ENCODE results near the gene AMPH.

The AMPH gene

DNA sequence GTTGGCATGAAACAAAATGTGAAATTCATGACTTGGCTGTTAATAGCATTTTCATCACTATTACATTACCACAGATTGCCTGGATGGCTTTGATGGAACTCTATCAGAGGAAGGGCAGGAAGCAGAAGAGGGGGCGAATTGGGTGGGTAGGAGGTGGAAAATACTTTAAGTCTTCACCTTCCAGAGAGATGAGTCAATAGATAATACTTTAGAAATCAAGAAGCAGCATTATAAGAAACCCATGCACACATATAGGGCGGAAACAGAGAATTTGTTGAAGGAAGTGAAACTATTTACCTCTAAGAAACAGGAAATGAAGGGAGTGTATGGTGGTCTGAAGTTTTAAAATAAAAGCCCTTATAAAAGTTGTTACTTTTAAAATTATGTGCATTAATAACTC is 205.7 kb downstream of the AMPH start:
- TF ChIP-seq TAF1 (IDR thresholded peaks at IDR 0.05; ENCODE audit: borderline replicate concordance, insufficient read depth, low read length) (no peak), FOXP2 (optimal IDR thresholded peaks at IDR 0.05; ENCODE audit: borderline replicate concordance, extremely low read depth, extremely low read length, insufficient read depth) (no peak), POLR2AphosphoS5 (IDR thresholded peaks at IDR 0.05; ENCODE audit: low read depth, low read length) (no peak), SIN3A (IDR thresholded peaks at IDR 0.05; ENCODE audit: borderline replicate concordance, insufficient read depth, low read length) (no peak)
- TF ChIP-seq, protein P1, sequence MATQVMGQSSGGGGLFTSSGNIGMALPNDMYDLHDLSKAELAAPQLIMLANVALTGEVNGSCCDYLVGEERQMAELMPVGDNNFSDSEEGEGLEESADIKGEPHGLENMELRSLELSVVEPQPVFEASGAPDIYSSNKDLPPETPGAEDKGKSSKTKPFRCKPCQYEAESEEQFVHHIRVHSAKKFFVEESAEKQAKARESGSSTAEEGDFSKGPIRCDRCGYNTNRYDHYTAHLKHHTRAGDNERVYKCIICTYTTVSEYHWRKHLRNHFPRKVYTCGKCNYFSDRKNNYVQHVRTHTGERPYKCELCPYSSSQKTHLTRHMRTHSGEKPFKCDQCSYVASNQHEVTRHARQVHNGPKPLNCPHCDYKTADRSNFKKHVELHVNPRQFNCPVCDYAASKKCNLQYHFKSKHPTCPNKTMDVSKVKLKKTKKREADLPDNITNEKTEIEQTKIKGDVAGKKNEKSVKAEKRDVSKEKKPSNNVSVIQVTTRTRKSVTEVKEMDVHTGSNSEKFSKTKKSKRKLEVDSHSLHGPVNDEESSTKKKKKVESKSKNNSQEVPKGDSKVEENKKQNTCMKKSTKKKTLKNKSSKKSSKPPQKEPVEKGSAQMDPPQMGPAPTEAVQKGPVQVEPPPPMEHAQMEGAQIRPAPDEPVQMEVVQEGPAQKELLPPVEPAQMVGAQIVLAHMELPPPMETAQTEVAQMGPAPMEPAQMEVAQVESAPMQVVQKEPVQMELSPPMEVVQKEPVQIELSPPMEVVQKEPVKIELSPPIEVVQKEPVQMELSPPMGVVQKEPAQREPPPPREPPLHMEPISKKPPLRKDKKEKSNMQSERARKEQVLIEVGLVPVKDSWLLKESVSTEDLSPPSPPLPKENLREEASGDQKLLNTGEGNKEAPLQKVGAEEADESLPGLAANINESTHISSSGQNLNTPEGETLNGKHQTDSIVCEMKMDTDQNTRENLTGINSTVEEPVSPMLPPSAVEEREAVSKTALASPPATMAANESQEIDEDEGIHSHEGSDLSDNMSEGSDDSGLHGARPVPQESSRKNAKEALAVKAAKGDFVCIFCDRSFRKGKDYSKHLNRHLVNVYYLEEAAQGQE (IDR thresholded peaks at IDR 0.05; ENCODE audit: insufficient read depth in 1 of 2, low read depth in 2 of 2, low read length in 2 of 2) = no peak

DNA sequence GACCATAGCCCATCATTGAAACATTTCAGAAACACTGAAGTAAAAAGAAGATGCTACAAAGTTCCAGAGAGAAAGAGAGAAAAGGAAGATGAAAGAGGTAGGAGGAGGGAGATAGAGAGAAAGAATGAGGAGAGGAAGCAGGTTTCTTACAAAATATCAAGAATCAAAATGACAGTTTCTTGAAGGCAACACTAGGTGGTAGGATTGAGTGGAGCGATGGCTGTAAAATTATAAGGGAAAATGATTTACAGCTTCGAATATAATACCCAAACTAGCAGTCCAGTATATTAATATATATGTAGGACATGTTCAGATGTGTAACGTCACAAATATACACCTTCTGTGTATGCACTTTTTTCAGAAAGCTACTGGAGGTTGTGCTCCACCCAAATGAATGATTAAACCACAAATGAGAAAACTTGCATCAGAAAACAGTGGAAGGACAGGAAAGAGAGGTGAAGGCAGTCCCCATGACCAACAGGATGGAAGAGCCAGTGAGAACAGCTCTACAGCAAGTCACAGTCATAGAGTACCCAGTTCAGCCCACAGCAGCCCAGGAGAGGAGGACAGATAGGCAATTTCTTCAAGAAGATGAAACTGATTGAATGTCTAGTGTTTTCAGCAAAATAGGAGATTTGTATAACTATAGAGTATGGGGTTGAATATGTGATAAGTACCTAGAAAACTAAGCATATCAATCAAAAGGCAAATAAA is 206.3 kb downstream of the AMPH start:
- no peak for TF ChIP-seq SIN3A (IDR thresholded peaks at IDR 0.05; ENCODE audit: borderline replicate concordance, insufficient read depth, low read length)
- TF ChIP-seq, protein P1 (IDR thresholded peaks at IDR 0.05; ENCODE audit: insufficient read depth in 1 of 2, low read depth in 2 of 2, low read length in 2 of 2) = no peak
- no peak for TF ChIP-seq POLR2AphosphoS5 (IDR thresholded peaks at IDR 0.05; ENCODE audit: low read depth, low read length)

DNA sequence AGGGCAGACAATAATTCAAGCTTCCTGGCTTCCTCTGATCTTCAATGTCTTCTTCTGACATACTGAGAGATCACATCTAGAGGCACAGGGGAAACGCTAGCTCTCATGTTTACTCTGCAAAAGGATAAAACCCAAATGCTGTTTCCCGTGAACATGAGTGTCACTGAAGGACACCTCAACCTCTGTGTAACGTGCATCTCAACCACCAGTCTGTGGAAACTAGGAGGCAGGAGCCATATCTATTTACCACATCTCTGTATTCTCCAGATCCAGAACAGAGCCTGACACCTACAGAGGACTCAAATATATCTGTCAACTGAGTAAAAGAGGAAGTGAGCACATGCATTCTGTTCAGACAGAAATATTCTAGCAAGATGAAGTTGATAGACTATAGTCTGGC is 217.4 kb downstream of the AMPH start:
- no peak for TF ChIP-seq SIN3A (IDR thresholded peaks at IDR 0.05; ENCODE audit: borderline replicate concordance, insufficient read depth, low read length)

DNA sequence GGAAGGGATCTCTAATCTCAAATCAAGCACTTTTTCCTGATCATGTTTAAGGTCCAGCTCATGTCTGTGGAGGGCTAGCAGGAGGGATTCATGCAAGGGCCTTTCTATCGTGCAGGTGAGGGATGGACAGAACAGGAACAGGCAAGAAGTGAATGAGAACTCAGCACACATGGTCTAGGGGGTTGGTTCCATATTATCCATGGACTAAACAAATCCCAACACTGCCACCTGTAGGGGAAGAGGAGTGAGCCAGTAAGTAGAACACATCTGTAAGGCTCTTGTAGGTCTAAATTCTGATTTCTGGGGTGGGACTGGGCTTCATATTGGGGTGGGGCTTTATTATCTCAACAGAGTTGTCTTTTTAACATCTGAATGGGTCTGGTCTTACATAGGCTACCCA is 219.8 kb downstream of the AMPH start:
- TF ChIP-seq SIN3A (IDR thresholded peaks at IDR 0.05; ENCODE audit: borderline replicate concordance, insufficient read depth, low read length) = no peak
- no peak for TF ChIP-seq FOXP2 (optimal IDR thresholded peaks at IDR 0.05; ENCODE audit: borderline replicate concordance, extremely low read depth, extremely low read length, insufficient read depth)
- TF ChIP-seq, protein P1 (IDR thresholded peaks at IDR 0.05; ENCODE audit: insufficient read depth in 1 of 2, low read depth in 2 of 2, low read length in 2 of 2) = no peak
- TF ChIP-seq POLR2AphosphoS5 (IDR thresholded peaks at IDR 0.05; ENCODE audit: low read depth, low read length) = no peak
- TF ChIP-seq TAF1 (IDR thresholded peaks at IDR 0.05; ENCODE audit: borderline replicate concordance, insufficient read depth, low read length) = no peak

DNA sequence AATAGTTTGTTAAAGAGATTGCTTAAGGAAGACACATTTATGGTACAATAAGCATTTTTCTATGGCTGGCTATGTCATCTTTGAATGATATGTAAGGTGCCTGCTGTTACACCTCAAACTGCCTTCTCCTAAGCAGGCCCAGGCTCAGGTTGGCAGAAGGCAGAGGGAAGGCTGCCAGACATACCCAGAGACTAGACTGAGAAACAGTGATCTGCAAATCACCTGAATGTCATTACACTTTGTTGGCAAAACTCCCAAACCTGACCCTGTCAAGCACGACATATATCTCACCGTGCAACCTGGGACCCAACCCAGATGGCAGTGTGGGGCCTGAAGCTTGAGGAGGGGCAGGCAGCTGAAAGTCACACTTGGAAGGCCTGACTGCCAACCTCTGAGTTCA is 221.1 kb downstream of the AMPH start:
- TF ChIP-seq, protein P1 (IDR thresholded peaks at IDR 0.05; ENCODE audit: insufficient read depth in 1 of 2, low read depth in 2 of 2, low read length in 2 of 2) = no peak
- no peak for TF ChIP-seq TAF1 (IDR thresholded peaks at IDR 0.05; ENCODE audit: borderline replicate concordance, insufficient read depth, low read length)

Data from PFSK-1 (cell line).